Esophagus squamous epithelium (tissue), 4 donors: ENCODE measurements around the gene NPDC1.

Experiments
- CTCF ChIP-seq, 6 experiments: fragments of 450-650 bp in 4 of 6; fragments of 200-600 bp in 2 of 6; sonication (generic) in 2 of 6; IDR thresholded peaks; one replicate each; pipeline ENCODE4 v1.5.1; 2016 to 2019; ENCODE audit warnings: antibody characterized with exemption in 6 of 6, mild to moderate bottlenecking in 4 of 6, moderate library complexity in 4 of 6
- POLR2A ChIP-seq, 4 donors: fragments of 450-650 bp; IDR thresholded peaks; one replicate each; pipeline ENCODE4 v1.6.1; 2017; ENCODE audit warnings: antibody characterized with exemption in 4 of 4, mild to moderate bottlenecking in 4 of 4, moderate library complexity in 3 of 4

GRCh38 chr9:137021979-137022661 is 23.9 kb downstream of the NPDC1 start:
- TF ChIP-seq CTCF (IDR thresholded peaks at IDR 0.05) (no peak), POLR2A (IDR thresholded peaks at IDR 0.05) (peak in 1 of 4 donors; percentile 14)
